Measurements from ENCODE around the gene KLHDC3.
A peak's percentile ranks its signal among the peaks of the same experiment; 100 is the strongest.

Gene KLHDC3

GRCh38 chr6:43055966-43056365, 41.9 kb downstream of the KLHDC3 start:
- no peak for DNase-seq (ENCODE audit: low read depth in 3 of 3)

DNA sequence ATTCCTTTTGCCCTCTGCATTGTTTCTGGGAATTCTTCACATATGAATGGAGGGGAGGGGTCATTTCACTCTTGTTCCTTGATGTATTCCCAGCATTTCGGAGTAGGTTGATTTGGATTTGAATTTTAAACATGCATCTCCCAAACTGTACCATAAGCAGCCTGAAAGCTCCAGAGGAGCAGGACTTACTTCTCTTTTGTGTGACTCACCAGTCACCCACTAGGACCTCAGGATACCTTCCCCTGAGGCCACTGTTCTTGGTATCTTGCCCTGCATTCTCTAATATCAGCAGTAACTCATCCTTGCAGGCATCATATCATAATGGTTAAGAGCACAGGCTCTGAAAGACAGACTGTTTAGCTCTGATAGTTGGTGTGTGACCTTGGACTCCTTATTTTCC, 44.5 kb downstream of the KLHDC3 start:
- DNase-seq (ENCODE audit: low read depth in 3 of 3) = no peak

- DNase-seq (ENCODE audit: low read depth in 3 of 3) = peak; percentile 96
Measured at GRCh38 chr6:43059168-43060033, 45.4 kb downstream of the KLHDC3 start, which contains the start of the genes KLC4 and MRPL2. Gene KLC4, plus strand, starts transcription at chr6:43059631. Its CDS starts 1,705 bp downstream, at chr6:43061336. Gene MRPL2, minus strand, starts transcription at chr6:43059434. Its CDS starts 53 bp downstream, at chr6:43059381.

DNA sequence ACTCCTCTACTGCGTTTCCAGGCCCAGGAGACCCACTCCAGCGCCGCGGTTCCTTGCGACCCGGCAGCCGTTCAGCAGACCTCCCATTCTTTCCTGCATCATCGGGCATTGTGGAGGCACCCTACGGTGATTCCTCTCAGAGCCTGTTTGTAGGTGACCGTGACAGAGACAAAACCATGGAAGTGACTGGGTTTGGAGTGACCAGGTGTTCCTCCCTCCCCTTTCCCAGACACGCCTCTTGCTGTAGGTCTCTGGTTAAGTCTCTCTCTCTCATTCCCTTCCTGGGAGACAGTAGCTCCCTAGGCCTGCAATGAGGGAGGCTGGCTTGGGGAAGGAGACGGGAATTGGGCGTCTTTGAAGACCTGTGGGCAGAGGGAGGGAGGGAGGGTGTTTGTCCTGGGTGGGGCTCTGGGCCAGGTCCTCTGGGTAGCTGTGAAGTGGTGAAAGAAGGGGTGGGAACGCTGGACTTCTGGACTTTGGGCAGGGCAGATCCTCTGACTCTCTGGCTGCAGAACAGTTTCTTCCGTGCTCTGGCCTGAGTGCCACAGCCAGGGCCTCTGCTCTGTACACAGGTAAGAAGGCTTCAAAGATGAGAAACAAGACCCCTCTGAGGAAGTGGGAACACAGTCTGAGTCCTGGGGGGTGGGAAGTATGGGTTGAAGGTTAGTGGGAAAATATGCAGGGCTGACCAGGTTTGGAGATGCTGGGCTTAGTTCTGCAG, 46.1 kb downstream of the KLHDC3 start:
- DNase-seq (ENCODE audit: low read depth in 3 of 3) = no peak

GRCh38 chr6:43060755-43061633, 46.9 kb downstream of the KLHDC3 start:
- no peak for DNase-seq (ENCODE audit: low read depth in 3 of 3)

DNA sequence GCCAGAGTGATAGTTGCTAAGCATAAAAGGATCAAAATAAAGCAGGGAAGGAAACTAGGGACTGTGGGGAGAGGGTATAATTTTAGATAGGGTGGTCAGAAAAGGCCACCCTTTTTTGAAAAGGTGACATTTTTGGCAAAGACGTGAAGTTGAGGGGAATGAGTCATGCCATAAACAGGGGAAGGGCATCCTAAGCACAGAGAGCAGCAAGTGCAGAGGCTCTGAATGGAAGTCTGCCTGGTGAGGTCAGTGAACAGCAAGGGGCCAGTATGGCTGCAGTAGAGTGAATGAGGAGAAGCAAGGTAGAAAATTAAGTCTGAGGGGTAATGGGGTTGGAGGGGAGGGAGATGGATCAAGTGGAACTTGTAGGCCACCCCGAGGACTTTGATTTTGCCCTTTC, 47.8 kb downstream of the KLHDC3 start:
- DNase-seq (ENCODE audit: low read depth in 3 of 3) = no peak

DNA sequence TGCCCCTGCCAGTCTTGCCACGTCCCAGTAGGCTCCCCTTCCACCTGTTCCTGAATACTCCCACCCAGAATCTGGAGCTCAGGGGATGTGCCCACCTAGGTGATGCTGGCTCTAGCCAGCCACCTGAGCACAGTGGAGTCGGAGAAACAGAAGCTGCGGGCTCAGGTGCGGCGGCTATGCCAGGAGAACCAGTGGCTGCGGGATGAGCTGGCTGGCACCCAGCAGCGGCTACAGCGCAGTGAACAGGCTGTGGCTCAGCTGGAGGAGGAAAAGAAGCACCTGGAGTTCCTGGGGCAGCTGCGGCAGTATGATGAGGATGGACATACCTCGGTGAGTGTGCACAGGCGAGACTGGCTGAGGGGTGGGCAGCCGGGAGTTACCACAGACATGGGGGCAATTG, 48.8 kb downstream of the KLHDC3 start:
- DNase-seq (ENCODE audit: low read depth in 3 of 3) = no peak

- no peak for DNase-seq (ENCODE audit: low read depth in 3 of 3)
Measured at GRCh38 chr6:43070028-43070632, 56.1 kb downstream of the KLHDC3 start.
